ENCODE data around the gene MYRIP.
"Not testable (repeated sequence)": the region's sequence is repeated elsewhere in the genome, so short reads cannot be mapped to it uniquely, and the experiment has no call there.

Gene MYRIP

DNA sequence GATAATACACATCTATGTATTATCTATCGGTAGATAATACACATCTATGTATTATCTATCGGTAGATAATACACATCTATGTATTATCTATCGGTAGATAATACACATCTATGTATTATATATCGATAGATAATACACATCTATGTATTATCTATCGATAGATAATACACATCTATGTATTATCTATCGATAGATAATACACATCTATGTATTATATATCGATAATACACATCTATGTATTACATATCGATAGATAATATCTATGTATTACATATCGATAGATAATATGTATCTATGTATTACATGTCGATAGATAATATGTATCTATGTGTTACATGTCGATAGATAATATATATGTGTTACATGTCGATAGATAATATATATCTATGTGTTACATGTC is 275.0 kb downstream of the MYRIP start:
- not testable (repeated sequence) for H3K56ac ChIP-seq (ENCODE audit: low read length); H3K79me2 ChIP-seq (ENCODE audit: control insufficient read depth, insufficient read depth, low read length); H2BK5ac ChIP-seq (ENCODE audit: low read length); H3K36me3 ChIP-seq (ENCODE audit: control insufficient read depth, insufficient read depth, low read length); DNase-seq; H3K4me1 ChIP-seq (ENCODE audit: control insufficient read depth, low read depth, low read length); H3K18ac ChIP-seq (ENCODE audit: low read length); H2BK15ac ChIP-seq (replicated peaks; ENCODE audit: low read depth); H3K23ac ChIP-seq (ENCODE audit: low read length); H3K4me2 ChIP-seq (ENCODE audit: low read length); H2BK120ac ChIP-seq (ENCODE audit: low read depth, low read length); H3K9ac ChIP-seq (ENCODE audit: low read length); H3K79me1 ChIP-seq (ENCODE audit: low read length); H3K27me3 ChIP-seq (ENCODE audit: insufficient read depth, low read length, poor library complexity); H4K8ac ChIP-seq (ENCODE audit: low read depth, low read length); H3K4ac ChIP-seq (ENCODE audit: low read depth, low read length); H3K27ac ChIP-seq (ENCODE audit: low read depth, low read length); H3K4me3 ChIP-seq (ENCODE audit: low read length); H4K5ac ChIP-seq (ENCODE audit: low read length); H2AK5ac ChIP-seq (ENCODE audit: low read length)
- 100% methylated on average over 3 of the region's 12 CpGs for WGBS (ENCODE audit: extremely low coverage, insufficient coverage, low lambda C conversion rate)

DNA sequence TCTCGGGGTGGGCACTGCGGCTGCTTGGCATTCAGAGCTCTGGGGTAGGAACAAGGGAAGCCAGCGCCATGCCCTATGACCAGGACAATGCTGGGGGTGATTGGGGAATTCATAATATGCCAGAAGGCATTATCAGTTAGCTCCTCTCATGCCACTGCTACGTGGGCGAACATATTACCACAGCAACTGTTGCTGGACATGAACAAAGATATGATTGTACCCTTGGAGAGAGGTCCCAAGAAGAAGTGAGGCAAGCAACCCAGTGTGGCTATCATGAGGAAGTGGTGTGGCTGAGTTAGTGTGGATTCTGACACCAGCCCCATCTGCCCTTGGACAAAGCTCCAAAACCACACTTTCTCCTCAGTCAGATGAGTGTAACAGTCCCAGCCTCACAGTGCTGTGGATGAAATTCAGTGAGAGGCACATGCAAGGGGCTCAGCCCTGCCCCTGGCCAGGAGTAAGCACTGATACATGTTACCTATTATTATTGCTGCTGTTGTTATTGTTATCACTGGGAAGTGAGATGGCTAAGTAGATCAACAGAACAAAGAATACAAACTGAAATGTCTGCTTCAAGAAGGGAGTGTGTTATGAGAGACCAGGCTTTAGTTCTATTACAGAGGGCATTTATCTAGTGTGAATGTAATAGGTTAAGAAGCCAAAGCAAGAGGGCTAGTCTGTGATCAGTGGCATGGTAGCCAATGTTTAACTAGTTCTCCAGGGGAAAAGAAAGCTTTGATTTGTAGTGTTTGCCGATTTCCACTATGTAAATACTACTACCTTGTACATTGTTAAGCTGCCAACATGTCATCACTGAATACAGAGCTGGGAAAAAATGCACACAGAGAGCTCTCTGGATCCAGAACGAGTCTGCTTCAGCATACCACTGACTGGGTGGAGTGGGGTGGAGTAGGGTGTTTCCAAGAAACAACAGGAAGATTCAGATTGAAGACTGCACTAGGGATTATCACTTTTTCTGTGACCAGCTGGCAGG is 277.8 kb downstream of the MYRIP start:
- Histone ChIP-seq H4K5ac (ENCODE audit: low read length) (no peak overlapping the region), H3K4ac (ENCODE audit: low read depth, low read length) (no peak overlapping the region), H3K36me3 (ENCODE audit: control insufficient read depth, insufficient read depth, low read length) (no peaks in the 10 kb centered on the region), H3K4me3 (ENCODE audit: low read length) (no peak overlapping the region), H3K18ac (ENCODE audit: low read length) (no peak overlapping the region), H3K4me1 (ENCODE audit: control insufficient read depth, low read depth, low read length) (no peaks in the 10 kb centered on the region), H3K4me2 (ENCODE audit: low read length) (no peak overlapping the region), H2BK5ac (ENCODE audit: low read length) (no peak overlapping the region), H3K27ac (ENCODE audit: low read depth, low read length) (no peak overlapping the region), H2BK120ac (ENCODE audit: low read depth, low read length) (no peak overlapping the region), H4K8ac (ENCODE audit: low read depth, low read length) (no peak overlapping the region), H3K27me3 (ENCODE audit: insufficient read depth, low read length, poor library complexity) (no peaks in the 10 kb centered on the region), H3K56ac (ENCODE audit: low read length) (no peak overlapping the region), H2AK5ac (ENCODE audit: low read length) (no peak overlapping the region), H2BK15ac (replicated peaks; ENCODE audit: low read depth) (no peak overlapping the region), H3K79me2 (ENCODE audit: control insufficient read depth, insufficient read depth, low read length) (no peaks in the 10 kb centered on the region), H3K79me1 (ENCODE audit: low read length) (no peaks in the 10 kb centered on the region), H3K9ac (ENCODE audit: low read length) (no peak overlapping the region), H3K23ac (ENCODE audit: low read length) (no peak overlapping the region)
- DNase-seq = no peak
- no CpG with 5 or more reads among the region's 7 CpGs for WGBS (ENCODE audit: extremely low coverage, insufficient coverage, low lambda C conversion rate)

DNA sequence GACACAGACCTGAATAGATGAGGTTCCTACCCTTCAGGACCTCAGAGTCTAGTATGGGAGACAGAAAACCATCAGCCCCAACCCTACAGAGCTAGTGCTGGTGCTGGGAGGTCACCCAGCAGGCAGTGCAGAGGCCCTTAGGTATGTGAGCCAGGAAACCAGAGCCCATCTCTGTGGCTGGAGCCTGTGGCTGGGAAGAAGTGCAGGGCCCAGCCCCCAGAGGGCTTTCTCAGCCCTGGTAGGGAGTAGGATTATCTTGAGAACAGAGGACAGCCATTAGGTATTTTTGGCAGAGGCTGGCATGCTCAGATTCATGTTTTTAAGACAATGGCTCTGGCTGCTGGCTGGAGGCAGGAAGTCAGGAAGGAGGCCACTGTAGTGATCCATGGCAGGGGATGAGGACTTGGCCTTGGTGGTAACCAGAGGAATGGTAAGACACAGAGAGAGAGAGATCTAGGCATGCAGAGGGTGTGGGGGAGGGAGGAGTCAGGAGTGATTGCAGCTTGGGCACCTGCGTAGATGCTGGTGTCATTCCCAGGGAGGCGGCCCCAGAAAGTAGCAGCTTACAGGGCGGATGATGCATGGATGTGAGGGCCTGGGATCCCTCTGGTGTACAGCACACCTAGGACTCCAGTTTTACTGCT is 279.2 kb downstream of the MYRIP start:
- Histone ChIP-seq H2AK5ac (ENCODE audit: low read length) (no peak overlapping the region), H3K4me1 (ENCODE audit: control insufficient read depth, low read depth, low read length) (no peaks in the 10 kb centered on the region), H2BK120ac (ENCODE audit: low read depth, low read length) (no peak overlapping the region), H2BK5ac (ENCODE audit: low read length) (no peak overlapping the region), H3K79me2 (ENCODE audit: control insufficient read depth, insufficient read depth, low read length) (no peaks in the 10 kb centered on the region), H3K4me3 (ENCODE audit: low read length) (no peak overlapping the region), H3K27me3 (ENCODE audit: insufficient read depth, low read length, poor library complexity) (no peaks in the 10 kb centered on the region), H3K4ac (ENCODE audit: low read depth, low read length) (no peak overlapping the region), H3K18ac (ENCODE audit: low read length) (no peak overlapping the region), H2BK15ac (replicated peaks; ENCODE audit: low read depth) (no peak overlapping the region), H3K23ac (ENCODE audit: low read length) (no peak overlapping the region), H3K56ac (ENCODE audit: low read length) (no peak overlapping the region), H3K27ac (ENCODE audit: low read depth, low read length) (no peak overlapping the region), H3K4me2 (ENCODE audit: low read length) (no peak overlapping the region), H3K79me1 (ENCODE audit: low read length) (no peaks in the 10 kb centered on the region), H3K36me3 (ENCODE audit: control insufficient read depth, insufficient read depth, low read length) (no peaks in the 10 kb centered on the region), H3K9ac (ENCODE audit: low read length) (no peak overlapping the region), H4K8ac (ENCODE audit: low read depth, low read length) (no peak overlapping the region), H4K5ac (ENCODE audit: low read length) (no peak overlapping the region)
- DNase-seq = no peak
- no CpG with 5 or more reads among the region's 3 CpGs for WGBS (ENCODE audit: extremely low coverage, insufficient coverage, low lambda C conversion rate)

DNA sequence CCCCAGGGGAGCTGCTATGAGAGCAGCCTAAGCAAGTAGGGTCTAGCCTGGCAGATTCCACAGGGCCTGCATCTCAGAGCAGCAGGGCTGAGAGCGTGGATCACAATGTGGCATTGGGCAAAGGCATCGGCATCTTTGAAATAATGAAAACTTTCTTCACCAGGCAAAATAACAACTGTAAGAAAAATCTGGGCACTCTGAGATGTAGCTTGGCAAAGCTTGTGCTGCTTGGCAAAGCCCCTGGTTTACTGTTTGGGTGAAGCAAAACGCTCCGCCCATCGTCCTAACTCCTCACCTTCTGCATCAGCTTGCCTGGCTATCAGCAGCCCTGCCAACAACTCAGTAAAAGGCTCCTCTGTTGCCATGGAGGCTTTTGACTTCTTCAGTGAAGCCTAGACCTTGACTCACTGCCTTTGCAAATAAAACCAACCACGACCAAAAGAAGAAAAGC is 287.3 kb downstream of the MYRIP start:
- H4K8ac ChIP-seq (ENCODE audit: low read depth, low read length) = no peak overlapping the region
- H2BK5ac ChIP-seq (ENCODE audit: low read length) = no peak overlapping the region
- H3K79me2 ChIP-seq (ENCODE audit: control insufficient read depth, insufficient read depth, low read length) = no peaks in the 10 kb centered on the region
- no peak overlapping the region for H3K4me2 ChIP-seq (ENCODE audit: low read length)
- DNase-seq = no peak
- no peak overlapping the region for H2BK120ac ChIP-seq (ENCODE audit: low read depth, low read length)
- no peak overlapping the region for H3K27ac ChIP-seq (ENCODE audit: low read depth, low read length)
- no peak overlapping the region for H3K4me3 ChIP-seq (ENCODE audit: low read length)
- H3K9ac ChIP-seq (ENCODE audit: low read length) = no peak overlapping the region
- H3K27me3 ChIP-seq (ENCODE audit: insufficient read depth, low read length, poor library complexity) = no peaks in the 10 kb centered on the region
- H2BK15ac ChIP-seq (replicated peaks; ENCODE audit: low read depth) = no peak overlapping the region
- H4K5ac ChIP-seq (ENCODE audit: low read length) = no peak overlapping the region
- H3K56ac ChIP-seq (ENCODE audit: low read length) = no peak overlapping the region
- H3K4me1 ChIP-seq (ENCODE audit: control insufficient read depth, low read depth, low read length) = no peaks in the 10 kb centered on the region
- H3K23ac ChIP-seq (ENCODE audit: low read length) = no peak overlapping the region
- no peak overlapping the region for H3K18ac ChIP-seq (ENCODE audit: low read length)
- WGBS (ENCODE audit: extremely low coverage, insufficient coverage, low lambda C conversion rate) = no CpG with 5 or more reads among the region's 6 CpGs
- no peak overlapping the region for H2AK5ac ChIP-seq (ENCODE audit: low read length)
- no peak overlapping the region for H3K4ac ChIP-seq (ENCODE audit: low read depth, low read length)
- H3K79me1 ChIP-seq (ENCODE audit: low read length) = no peaks in the 10 kb centered on the region
- no peaks in the 10 kb centered on the region for H3K36me3 ChIP-seq (ENCODE audit: control insufficient read depth, insufficient read depth, low read length)

DNA sequence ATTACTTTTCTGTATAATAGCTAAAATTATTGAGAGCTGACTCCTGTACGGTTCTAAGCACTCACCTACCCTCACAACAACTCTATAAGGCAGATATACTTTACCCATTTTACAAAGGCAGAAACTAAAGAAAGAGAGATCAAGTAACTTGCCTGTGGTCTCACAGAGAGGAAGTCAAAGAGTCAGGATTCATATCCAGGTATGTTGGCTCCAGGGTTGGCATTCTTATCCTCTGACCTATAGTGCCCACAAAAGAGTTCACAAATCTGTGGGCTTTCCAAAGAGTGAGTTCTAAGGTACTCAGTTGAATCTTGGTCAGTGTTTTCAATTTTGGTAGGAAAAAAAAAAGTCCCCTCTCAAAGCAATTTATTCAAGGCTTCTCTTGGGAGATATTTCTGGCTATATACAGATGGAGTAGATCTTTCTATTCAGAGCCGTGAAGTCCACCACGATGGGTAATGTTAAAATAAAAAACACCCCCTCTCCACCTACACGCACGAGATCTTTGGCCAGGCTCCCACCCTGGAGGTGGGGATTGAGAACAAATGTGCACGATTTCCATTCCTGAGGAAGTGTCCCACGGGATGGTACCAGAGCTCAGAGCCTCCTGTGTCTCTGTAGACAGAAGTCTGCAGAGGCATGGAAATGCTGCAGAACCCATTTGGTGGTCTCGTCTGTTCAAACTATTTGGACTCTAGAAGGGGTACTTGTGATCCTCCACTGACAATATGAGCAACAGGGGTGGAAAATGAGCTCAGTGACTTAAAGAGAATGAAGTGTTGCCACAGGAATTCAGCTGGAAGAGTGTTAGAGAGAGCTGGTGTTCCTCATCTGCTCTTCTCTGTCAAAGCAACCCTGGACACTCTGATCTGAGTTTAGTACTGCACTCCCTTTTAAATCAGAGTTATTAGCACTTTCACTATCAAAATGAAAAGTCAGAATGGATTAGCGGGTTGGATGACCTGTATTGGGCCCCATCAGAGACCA is 288.0 kb downstream of the MYRIP start:
- no peak overlapping the region for H4K5ac ChIP-seq (ENCODE audit: low read length)
- no peak overlapping the region for H3K4ac ChIP-seq (ENCODE audit: low read depth, low read length)
- no peak overlapping the region for H3K18ac ChIP-seq (ENCODE audit: low read length)
- no peaks in the 10 kb centered on the region for H3K79me2 ChIP-seq (ENCODE audit: control insufficient read depth, insufficient read depth, low read length)
- H2BK5ac ChIP-seq (ENCODE audit: low read length) = no peak overlapping the region
- H3K4me1 ChIP-seq (ENCODE audit: control insufficient read depth, low read depth, low read length) = no peaks in the 10 kb centered on the region
- no peaks in the 10 kb centered on the region for H3K79me1 ChIP-seq (ENCODE audit: low read length)
- H4K8ac ChIP-seq (ENCODE audit: low read depth, low read length) = no peak overlapping the region
- WGBS (ENCODE audit: extremely low coverage, insufficient coverage, low lambda C conversion rate) = no CpG with 5 or more reads among the region's 9 CpGs
- no peak overlapping the region for H3K4me2 ChIP-seq (ENCODE audit: low read length)
- H3K27ac ChIP-seq (ENCODE audit: low read depth, low read length) = no peak overlapping the region
- H3K56ac ChIP-seq (ENCODE audit: low read length) = no peak overlapping the region
- no peaks in the 10 kb centered on the region for H3K27me3 ChIP-seq (ENCODE audit: insufficient read depth, low read length, poor library complexity)
- no peak overlapping the region for H3K4me3 ChIP-seq (ENCODE audit: low read length)
- no peak for DNase-seq
- H3K23ac ChIP-seq (ENCODE audit: low read length) = no peak overlapping the region
- no peak overlapping the region for H2BK15ac ChIP-seq (replicated peaks; ENCODE audit: low read depth)
- no peaks in the 10 kb centered on the region for H3K36me3 ChIP-seq (ENCODE audit: control insufficient read depth, insufficient read depth, low read length)
- H2AK5ac ChIP-seq (ENCODE audit: low read length) = no peak overlapping the region
- H2BK120ac ChIP-seq (ENCODE audit: low read depth, low read length) = no peak overlapping the region
- no peak overlapping the region for H3K9ac ChIP-seq (ENCODE audit: low read length)
